ENCODE data around the gene NT5DC3. TPM values are rescaled to one million over a fixed set of nuclear protein-coding genes. Genes with fewer than 3 reads are reported as not detected.

The NT5DC3 gene
- total RNA-seq, 1 experiment from 2014 or later = 12.5 TPM

DNA sequence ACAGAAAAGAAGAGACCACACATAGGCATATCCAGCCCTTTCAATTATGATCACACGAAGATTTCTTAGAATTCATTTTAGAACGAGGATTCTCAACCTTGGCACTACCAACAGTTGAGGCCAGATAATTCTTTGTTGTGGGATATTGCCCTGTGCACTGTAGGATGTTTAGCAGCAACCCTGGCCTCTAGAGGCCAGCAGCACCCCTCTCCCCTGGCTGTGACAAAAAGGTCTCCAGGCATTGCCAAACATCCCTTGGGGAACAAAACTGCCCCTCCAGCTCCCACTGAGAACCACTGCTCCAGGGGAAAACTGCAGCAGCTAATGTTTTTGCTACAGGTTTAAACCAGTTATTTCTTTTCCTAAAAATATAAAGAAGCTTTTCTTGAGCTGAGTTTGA lies 7.1 kb downstream of the NT5DC3 start (continued):
- TF ChIP-seq, protein P1, sequence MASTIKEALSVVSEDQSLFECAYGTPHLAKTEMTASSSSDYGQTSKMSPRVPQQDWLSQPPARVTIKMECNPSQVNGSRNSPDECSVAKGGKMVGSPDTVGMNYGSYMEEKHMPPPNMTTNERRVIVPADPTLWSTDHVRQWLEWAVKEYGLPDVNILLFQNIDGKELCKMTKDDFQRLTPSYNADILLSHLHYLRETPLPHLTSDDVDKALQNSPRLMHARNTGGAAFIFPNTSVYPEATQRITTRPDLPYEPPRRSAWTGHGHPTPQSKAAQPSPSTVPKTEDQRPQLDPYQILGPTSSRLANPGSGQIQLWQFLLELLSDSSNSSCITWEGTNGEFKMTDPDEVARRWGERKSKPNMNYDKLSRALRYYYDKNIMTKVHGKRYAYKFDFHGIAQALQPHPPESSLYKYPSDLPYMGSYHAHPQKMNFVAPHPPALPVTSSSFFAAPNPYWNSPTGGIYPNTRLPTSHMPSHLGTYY (CRISPR knock-in tag; IDR thresholded peaks at IDR 0.05) = no peak
- TF ChIP-seq, protein P2, sequence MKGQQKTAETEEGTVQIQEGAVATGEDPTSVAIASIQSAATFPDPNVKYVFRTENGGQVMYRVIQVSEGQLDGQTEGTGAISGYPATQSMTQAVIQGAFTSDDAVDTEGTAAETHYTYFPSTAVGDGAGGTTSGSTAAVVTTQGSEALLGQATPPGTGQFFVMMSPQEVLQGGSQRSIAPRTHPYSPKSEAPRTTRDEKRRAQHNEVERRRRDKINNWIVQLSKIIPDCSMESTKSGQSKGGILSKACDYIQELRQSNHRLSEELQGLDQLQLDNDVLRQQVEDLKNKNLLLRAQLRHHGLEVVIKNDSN (CRISPR knock-in tag; IDR thresholded peaks at IDR 0.05) = no peak
- no peak for TF ChIP-seq FOXJ3 (CRISPR knock-in tag; IDR thresholded peaks at IDR 0.05; ENCODE audit: borderline replicate concordance)
- TF ChIP-seq, protein P3, sequence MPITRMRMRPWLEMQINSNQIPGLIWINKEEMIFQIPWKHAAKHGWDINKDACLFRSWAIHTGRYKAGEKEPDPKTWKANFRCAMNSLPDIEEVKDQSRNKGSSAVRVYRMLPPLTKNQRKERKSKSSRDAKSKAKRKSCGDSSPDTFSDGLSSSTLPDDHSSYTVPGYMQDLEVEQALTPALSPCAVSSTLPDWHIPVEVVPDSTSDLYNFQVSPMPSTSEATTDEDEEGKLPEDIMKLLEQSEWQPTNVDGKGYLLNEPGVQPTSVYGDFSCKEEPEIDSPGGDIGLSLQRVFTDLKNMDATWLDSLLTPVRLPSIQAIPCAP (CRISPR knock-in tag; IDR thresholded peaks at IDR 0.05) = no peak
- TF ChIP-seq, protein P4, sequence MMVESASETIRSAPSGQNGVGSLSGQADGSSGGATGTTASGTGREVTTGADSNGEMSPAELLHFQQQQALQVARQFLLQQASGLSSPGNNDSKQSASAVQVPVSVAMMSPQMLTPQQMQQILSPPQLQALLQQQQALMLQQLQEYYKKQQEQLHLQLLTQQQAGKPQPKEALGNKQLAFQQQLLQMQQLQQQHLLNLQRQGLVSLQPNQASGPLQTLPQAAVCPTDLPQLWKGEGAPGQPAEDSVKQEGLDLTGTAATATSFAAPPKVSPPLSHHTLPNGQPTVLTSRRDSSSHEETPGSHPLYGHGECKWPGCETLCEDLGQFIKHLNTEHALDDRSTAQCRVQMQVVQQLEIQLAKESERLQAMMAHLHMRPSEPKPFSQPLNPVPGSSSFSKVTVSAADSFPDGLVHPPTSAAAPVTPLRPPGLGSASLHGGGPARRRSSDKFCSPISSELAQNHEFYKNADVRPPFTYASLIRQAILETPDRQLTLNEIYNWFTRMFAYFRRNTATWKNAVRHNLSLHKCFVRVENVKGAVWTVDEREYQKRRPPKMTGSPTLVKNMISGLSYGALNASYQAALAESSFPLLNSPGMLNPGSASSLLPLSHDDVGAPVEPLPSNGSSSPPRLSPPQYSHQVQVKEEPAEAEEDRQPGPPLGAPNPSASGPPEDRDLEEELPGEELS (CRISPR knock-in tag; IDR thresholded peaks at IDR 0.05) = no peak

DNA sequence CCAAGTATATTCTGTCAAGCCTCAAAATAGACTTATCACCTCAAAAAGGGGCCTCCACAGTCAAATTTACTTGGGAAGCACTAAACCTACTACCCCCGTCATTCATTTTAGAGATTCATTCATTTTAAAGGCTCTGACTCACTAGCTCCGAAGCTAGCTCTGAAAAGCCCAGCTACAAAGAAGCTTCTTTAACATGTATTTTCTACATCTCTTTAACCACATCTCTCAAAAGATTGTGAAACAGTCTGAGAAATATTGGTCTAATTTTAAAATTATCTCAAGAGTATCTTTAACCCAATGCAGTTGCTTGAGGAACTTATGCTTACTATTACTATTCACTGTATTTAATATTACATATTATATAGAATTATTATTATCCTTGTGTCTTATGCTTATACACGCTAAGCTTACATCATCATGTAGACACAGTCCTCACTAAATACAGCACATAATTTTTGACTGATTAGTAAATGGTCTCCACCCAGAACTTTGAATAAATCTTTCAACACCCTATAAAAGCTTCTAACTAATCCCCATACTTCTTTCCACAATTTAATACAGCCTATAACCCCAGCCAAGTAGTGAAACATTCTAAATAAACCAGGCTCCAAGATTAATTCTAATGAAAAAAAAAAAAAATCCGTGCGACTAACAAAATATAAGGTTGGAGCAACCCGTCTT lies 7.8 kb downstream of the NT5DC3 start:
- Mint-ChIP-seq H3K4me1 (peaks cover 22% of the 10 kb centered on the region), H3K9me3 (peaks cover 13% of the 10 kb centered on the region), H3K4me3 (no peak overlapping the region), H3K36me3 (peaks cover 23% of the 10 kb centered on the region), H3K27ac (no peak overlapping the region), H3K27me3 (ENCODE audit: low read depth) (no peaks in the 10 kb centered on the region)
- CTCF ChIA-PET = interaction anchor here (0.9 to 1.3 kb wide), 3 partner anchors 9 to 132 kb away, joined by 3 to 4 read pairs (median 3); partner anchors contain the start of genes HSP90B1 and TDG
- ATAC-seq (no peak), DNase-seq (ENCODE audit: low spot score) (no peak)
- no peak for TF ChIP-seq MXD4 (CRISPR knock-in tag; IDR thresholded peaks at IDR 0.05; ENCODE audit: borderline replicate concordance)
- TF ChIP-seq, protein P5, sequence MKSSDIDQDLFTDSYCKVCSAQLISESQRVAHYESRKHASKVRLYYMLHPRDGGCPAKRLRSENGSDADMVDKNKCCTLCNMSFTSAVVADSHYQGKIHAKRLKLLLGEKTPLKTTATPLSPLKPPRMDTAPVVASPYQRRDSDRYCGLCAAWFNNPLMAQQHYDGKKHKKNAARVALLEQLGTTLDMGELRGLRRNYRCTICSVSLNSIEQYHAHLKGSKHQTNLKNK (CRISPR knock-in tag; IDR thresholded peaks at IDR 0.05) = no peak
- TF ChIP-seq, protein P6, sequence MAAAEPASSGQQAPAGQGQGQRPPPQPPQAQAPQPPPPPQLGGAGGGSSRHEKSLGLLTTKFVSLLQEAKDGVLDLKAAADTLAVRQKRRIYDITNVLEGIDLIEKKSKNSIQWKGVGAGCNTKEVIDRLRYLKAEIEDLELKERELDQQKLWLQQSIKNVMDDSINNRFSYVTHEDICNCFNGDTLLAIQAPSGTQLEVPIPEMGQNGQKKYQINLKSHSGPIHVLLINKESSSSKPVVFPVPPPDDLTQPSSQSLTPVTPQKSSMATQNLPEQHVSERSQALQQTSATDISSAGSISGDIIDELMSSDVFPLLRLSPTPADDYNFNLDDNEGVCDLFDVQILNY (CRISPR knock-in tag; IDR thresholded peaks at IDR 0.05) = no peak
- TF ChIP-seq TEAD1 (CRISPR knock-in tag; IDR thresholded peaks at IDR 0.05) = no peak
- no peak for TF ChIP-seq JAZF1 (CRISPR knock-in tag; IDR thresholded peaks at IDR 0.05)
- TF ChIP-seq, protein P2 (CRISPR knock-in tag; IDR thresholded peaks at IDR 0.05) = no peak
- TF ChIP-seq GABPB1 (CRISPR knock-in tag; IDR thresholded peaks at IDR 0.05) = no peak
- TF ChIP-seq SMAD4 (CRISPR knock-in tag; IDR thresholded peaks at IDR 0.05) = no peak
- TF ChIP-seq, protein P7, sequence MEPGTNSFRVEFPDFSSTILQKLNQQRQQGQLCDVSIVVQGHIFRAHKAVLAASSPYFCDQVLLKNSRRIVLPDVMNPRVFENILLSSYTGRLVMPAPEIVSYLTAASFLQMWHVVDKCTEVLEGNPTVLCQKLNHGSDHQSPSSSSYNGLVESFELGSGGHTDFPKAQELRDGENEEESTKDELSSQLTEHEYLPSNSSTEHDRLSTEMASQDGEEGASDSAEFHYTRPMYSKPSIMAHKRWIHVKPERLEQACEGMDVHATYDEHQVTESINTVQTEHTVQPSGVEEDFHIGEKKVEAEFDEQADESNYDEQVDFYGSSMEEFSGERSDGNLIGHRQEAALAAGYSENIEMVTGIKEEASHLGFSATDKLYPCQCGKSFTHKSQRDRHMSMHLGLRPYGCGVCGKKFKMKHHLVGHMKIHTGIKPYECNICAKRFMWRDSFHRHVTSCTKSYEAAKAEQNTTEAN (CRISPR knock-in tag; IDR thresholded peaks at IDR 0.05) = no peak
- TF ChIP-seq NFE2L1 (CRISPR knock-in tag; IDR thresholded peaks at IDR 0.05) = no peak
- TF ChIP-seq KAT7 (CRISPR knock-in tag; IDR thresholded peaks at IDR 0.05; ENCODE audit: borderline replicate concordance) = no peak
- TF ChIP-seq MYBL2 (CRISPR knock-in tag; IDR thresholded peaks at IDR 0.05) = no peak
- TF ChIP-seq, protein P8, sequence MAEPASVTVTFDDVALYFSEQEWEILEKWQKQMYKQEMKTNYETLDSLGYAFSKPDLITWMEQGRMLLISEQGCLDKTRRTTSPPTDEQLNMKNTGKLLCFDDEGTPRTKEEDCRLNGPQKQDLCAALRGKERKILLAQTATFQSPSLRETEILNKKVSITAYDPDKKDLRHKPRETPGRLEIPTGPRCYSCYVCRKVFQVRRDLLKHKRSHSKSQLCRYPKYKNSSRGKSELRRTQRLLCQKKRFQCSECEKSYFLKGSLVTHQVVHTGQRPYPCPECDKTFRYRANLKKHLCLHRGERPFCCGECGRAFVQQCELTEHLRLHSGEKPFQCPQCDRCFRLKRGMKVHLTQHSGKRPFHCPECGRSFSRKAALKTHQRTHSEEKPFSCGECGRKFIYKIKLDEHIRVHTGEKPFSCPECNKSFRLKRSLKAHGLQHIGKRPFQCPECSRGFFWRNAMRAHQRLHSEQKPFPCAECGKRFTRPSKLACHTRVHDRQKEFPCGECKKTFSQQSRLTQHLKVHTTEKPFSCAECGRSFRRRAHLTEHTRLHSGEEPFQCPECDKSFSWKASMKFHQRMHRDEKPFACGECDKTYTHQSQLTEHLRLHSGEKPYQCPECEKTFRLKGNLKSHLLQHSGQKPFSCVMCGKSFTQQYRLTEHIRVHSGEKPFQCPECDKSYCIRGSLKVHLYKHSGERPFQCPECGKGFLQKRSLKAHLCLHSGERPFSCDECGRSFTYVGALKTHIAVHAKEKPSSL (CRISPR knock-in tag; conservative IDR thresholded peaks at IDR 0.05) = no peak
- TF ChIP-seq, protein P9, sequence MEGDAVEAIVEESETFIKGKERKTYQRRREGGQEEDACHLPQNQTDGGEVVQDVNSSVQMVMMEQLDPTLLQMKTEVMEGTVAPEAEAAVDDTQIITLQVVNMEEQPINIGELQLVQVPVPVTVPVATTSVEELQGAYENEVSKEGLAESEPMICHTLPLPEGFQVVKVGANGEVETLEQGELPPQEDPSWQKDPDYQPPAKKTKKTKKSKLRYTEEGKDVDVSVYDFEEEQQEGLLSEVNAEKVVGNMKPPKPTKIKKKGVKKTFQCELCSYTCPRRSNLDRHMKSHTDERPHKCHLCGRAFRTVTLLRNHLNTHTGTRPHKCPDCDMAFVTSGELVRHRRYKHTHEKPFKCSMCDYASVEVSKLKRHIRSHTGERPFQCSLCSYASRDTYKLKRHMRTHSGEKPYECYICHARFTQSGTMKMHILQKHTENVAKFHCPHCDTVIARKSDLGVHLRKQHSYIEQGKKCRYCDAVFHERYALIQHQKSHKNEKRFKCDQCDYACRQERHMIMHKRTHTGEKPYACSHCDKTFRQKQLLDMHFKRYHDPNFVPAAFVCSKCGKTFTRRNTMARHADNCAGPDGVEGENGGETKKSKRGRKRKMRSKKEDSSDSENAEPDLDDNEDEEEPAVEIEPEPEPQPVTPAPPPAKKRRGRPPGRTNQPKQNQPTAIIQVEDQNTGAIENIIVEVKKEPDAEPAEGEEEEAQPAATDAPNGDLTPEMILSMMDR (IDR thresholded peaks at IDR 0.05) = no peak
- no peak for TF ChIP-seq NR3C1 (CRISPR knock-in tag; conservative IDR thresholded peaks at IDR 0.05; ENCODE audit: low read depth)
- TF ChIP-seq, protein P1 (CRISPR knock-in tag; IDR thresholded peaks at IDR 0.05) = no peak
- TF ChIP-seq NFYB (CRISPR knock-in tag; conservative IDR thresholded peaks at IDR 0.05; ENCODE audit: low read depth) = no peak
- POLR2A ChIA-PET = no interaction called here

Data from WTC11 (cell line).